ENCODE data around the gene CDC73.
A peak's percentile ranks its signal among the peaks of the same experiment; 100 is the strongest.
"Not testable (repeated sequence)": the region's sequence is repeated elsewhere in the genome, so short reads cannot be mapped to it uniquely, and the experiment has no call there.

The CDC73 gene

GRCh38 chr1:193181985-193182384 is 60.2 kb downstream of the CDC73 start:
- peak; percentile 67 for DNase-seq

GRCh38 chr1:193183019-193183627 is 61.3 kb downstream of the CDC73 start:
- peak; percentile 79 for DNase-seq

- DNase-seq, result no peak
These were observed 62.9 kb downstream of the CDC73 start for GRCh38 chr1:193184776-193185175.

GRCh38 chr1:193185211-193185610 is 63.4 kb downstream of the CDC73 start:
- peak; percentile 30 for DNase-seq

- peak; percentile 92 for DNase-seq
These were observed 64.3 kb downstream of the CDC73 start, which contains the start of gene B3GALT2 for GRCh38 chr1:193185901-193186731. B3GALT2 (minus strand) TSS chr1:193186613; CDS start chr1:193181562, 5,051 bp downstream.

- DNase-seq, result peak; percentile 57
These were observed 65.3 kb downstream of the CDC73 start for GRCh38 chr1:193187114-193187513.

- not testable (repeated sequence) for DNase-seq
These were observed 67.1 kb downstream of the CDC73 start for GRCh38 chr1:193188915-193189314.

- DNase-seq, result peak; percentile 31
These were observed 67.7 kb downstream of the CDC73 start for GRCh38 chr1:193189442-193190095.

- peak; percentile 51 for DNase-seq
These were observed 68.4 kb downstream of the CDC73 start for GRCh38 chr1:193190096-193190744.

GRCh38 chr1:193192586-193192985 is 70.8 kb downstream of the CDC73 start:
- DNase-seq, result peak; percentile 10

GRCh38 chr1:193199940-193200339 is 78.1 kb downstream of the CDC73 start:
- DNase-seq, result no peak

- no peak for DNase-seq
These were observed 79.2 kb downstream of the CDC73 start for GRCh38 chr1:193201021-193201420.

- DNase-seq, result no peak
These were observed 89.2 kb downstream of the CDC73 start for GRCh38 chr1:193210996-193211395.

- no peak for DNase-seq
These were observed 89.7 kb downstream of the CDC73 start for GRCh38 chr1:193211539-193211938.

GRCh38 chr1:193212637-193213036 is 90.8 kb downstream of the CDC73 start:
- DNase-seq, result no peak

- no peak for DNase-seq
These were observed 92.2 kb downstream of the CDC73 start for GRCh38 chr1:193213998-193214397.

GRCh38 chr1:193216920-193217319 is 95.1 kb downstream of the CDC73 start:
- DNase-seq, result peak; percentile 76

- DNase-seq, result no peak
These were observed 97.6 kb downstream of the CDC73 start for GRCh38 chr1:193219391-193219790.

- peak; percentile 86 for DNase-seq
These were observed 99.8 kb downstream of the CDC73 start for GRCh38 chr1:193221651-193222050.

- DNase-seq, result peak; percentile 44
These were observed 100.3 kb downstream of the CDC73 start for GRCh38 chr1:193222056-193222615.

GRCh38 chr1:193229136-193229535 is 107.3 kb downstream of the CDC73 start:
- DNase-seq, result peak; percentile 37

GRCh38 chr1:193231146-193231545 is 109.3 kb downstream of the CDC73 start:
- DNase-seq, result not testable (repeated sequence)

- DNase-seq, result no peak
These were observed 112.7 kb downstream of the CDC73 start for GRCh38 chr1:193234530-193234929.

Data from NCI-H69 (cell line).